HFFc6 (cell line): ENCODE measurements around the gene SYNJ1. TPM values are rescaled to one million over a fixed set of nuclear protein-coding genes. Genes with fewer than 3 reads are reported as not detected.
A peak's percentile ranks its signal among the peaks of the same experiment; 100 is the strongest.

Experiments used
- DNase-seq: peaks from one replicate; pipeline ENCODE4 v3.0.0-alpha.2; 2018
- H3K27ac Mint-ChIP-seq: 2 replicates; pipeline ENCODE4 v1.8.0; 2020; ENCODE audit warnings: mild to moderate bottlenecking, mixed read lengths
- H3K27me3 Mint-ChIP-seq: 2 replicates; pipeline ENCODE4 v1.8.0; 2021; ENCODE audit warnings: mild to moderate bottlenecking, moderate library complexity, mixed read lengths; ENCODE audit not compliant: insufficient read depth
- H3K36me3 Mint-ChIP-seq: 2 replicates; pipeline ENCODE4 v1.8.0; 2021; ENCODE audit warnings: low read depth, mixed read lengths
- H3K4me1 Mint-ChIP-seq: 2 replicates; pipeline ENCODE4 v1.8.0; 2020; ENCODE audit warnings: low read depth, mixed read lengths
- H3K4me3 Mint-ChIP-seq: 2 replicates; pipeline ENCODE4 v1.8.0; 2020; ENCODE audit warnings: mild to moderate bottlenecking, moderate library complexity, mixed read lengths
- H3K9me3 Mint-ChIP-seq: 2 replicates; pipeline ENCODE4 v1.8.0; 2020; ENCODE audit warnings: mild to moderate bottlenecking, mixed read lengths
- CTCF ChIP-seq: fragments of 200-600 bp; sonication (generic); IDR thresholded peaks from 2 replicates; pipeline ENCODE4 v1.5.0; 2021; ENCODE audit warnings: antibody characterized with exemption, mild to moderate bottlenecking
- total RNA-seq, 6 experiments: library from RNA; stranded (reverse); fragmentation: NEBNext Ultra II Directional; extraction: Animal tissue kit (Norgen Biotek cat#: 25700); gene quantifications; 2 replicates in 1 of 6; 3 replicates in 5 of 6; pipeline ENCODE4 v1.2.3, GENCODE V29; 2021

The SYNJ1 gene
- total RNA-seq, 6 experiments from 2014 or later = 14.3 to 17.9 (median 15.6) TPM

DNA sequence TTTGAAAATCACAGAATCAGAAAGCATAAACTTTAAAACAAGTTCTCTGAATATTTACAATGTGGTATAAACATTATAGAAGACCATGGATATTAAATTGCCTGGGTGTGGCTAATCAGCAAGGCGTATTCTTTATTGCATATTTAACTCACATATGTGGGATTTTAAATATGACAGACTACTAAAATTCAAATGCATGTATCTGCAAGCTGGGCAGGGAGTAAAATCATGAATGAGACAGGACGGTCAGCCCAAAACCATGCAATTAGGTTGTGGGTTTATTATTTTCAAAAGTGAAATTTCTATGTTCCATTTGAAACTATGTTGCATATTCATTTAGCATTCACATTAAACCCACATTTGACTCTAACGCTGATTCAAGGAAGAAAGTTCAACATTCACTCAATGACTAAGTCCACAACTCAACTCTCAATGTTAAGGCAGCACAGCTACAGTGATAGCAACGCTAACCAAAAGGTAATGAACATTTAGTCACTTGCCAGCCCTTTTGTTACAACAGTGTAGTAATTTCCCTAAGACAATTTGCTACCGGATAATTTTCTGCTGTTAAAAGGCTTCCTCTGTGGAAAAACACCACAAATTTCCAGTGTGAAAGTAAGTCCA lies 6.3 kb upstream of the SYNJ1 start:
- no peak for TF ChIP-seq CTCF
- H3K4me3 Mint-ChIP-seq = no peak overlapping the region
- no peaks in the 10 kb centered on the region for H3K9me3 Mint-ChIP-seq
- DNase-seq = no peak
- no peak overlapping the region for H3K27ac Mint-ChIP-seq
- no peaks in the 10 kb centered on the region for H3K36me3 Mint-ChIP-seq
- no peaks in the 10 kb centered on the region for H3K27me3 Mint-ChIP-seq
- no peaks in the 10 kb centered on the region for H3K4me1 Mint-ChIP-seq

GRCh38 chr21:32733356-32733755 lies 5.5 kb upstream of the SYNJ1 start:
- Mint-ChIP-seq H3K36me3 (no peaks in the 10 kb centered on the region), H3K27ac (no peak overlapping the region), H3K27me3 (no peaks in the 10 kb centered on the region), H3K4me3 (no peak overlapping the region), H3K9me3 (no peaks in the 10 kb centered on the region), H3K4me1 (peaks cover 6% of the 10 kb centered on the region)
- DNase-seq = no peak
- TF ChIP-seq CTCF = no peak

- no peak overlapping the region for H3K4me3 Mint-ChIP-seq
- no peak for TF ChIP-seq CTCF
- H3K9me3 Mint-ChIP-seq = no peaks in the 10 kb centered on the region
- H3K27ac Mint-ChIP-seq = no peak overlapping the region
- no peaks in the 10 kb centered on the region for H3K36me3 Mint-ChIP-seq
- H3K27me3 Mint-ChIP-seq = no peaks in the 10 kb centered on the region
- peaks cover 9% of the 10 kb centered on the region for H3K4me1 Mint-ChIP-seq
- DNase-seq = no peak
Observed at GRCh38 chr21:32732544-32732943, 4.7 kb upstream of the SYNJ1 start.

DNA sequence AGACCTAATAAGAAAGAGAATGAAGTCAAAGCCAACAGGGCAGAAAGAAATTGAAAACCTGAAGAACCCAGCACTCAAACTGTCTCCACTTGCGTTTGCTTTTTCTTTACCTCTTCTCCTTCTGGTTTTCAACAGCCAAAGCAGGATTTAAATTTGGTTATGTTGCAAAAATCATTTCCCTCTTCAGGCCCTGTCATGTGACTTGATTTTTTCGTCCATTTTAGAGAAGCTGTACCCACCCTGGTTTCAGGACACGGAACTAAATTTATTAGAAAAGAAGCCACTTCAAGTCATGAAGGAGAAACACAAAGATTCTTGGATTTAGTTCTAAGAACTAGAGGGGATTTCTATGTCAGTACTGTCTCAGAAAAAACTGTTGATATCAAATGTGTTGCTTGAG lies 1.0 kb upstream of the SYNJ1 start:
- Mint-ChIP-seq H3K27ac (no peak overlapping the region), H3K4me3 (peak overlapping the region; percentile 97), H3K36me3 (peaks cover under 1% of the 10 kb centered on the region; the same call in 1 of the 2 replicates), H3K9me3 (no peaks in the 10 kb centered on the region), H3K27me3 (no peaks in the 10 kb centered on the region), H3K4me1 (peaks cover 18% of the 10 kb centered on the region)
- TF ChIP-seq CTCF = no peak
- no peak for DNase-seq

DNA sequence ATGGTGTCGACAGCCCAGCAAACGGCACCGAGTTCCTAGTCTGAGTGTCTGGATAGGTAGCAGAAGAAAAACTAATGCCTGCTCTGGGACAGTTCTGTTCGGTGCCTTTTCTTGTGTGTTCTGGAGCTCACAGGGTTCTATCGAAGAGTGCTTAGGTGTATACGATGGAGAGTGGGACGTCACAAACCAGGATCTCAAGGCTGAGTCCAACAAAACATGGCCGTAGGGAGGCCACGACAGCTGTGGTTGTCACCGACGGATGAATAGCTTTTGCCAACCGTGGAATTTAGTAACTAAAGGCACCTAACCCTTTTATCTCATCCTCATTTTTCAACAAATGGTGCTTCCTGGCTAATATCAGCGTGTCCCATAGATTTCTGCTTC lies 635 bp upstream of the SYNJ1 start:
- Mint-ChIP-seq H3K27ac (peak overlapping the region; percentile 87), H3K9me3 (no peaks in the 10 kb centered on the region), H3K27me3 (no peaks in the 10 kb centered on the region), H3K4me1 (peaks cover 18% of the 10 kb centered on the region), H3K4me3 (peak overlapping the region; percentile 97), H3K36me3 (peaks cover 5% of the 10 kb centered on the region; the same call in 1 of the 2 replicates)
- DNase-seq = no peak
- TF ChIP-seq CTCF = no peak
